Measurements from ENCODE around the gene RCOR1. TPM values are rescaled to one million over a fixed set of nuclear protein-coding genes. Genes with fewer than 3 reads are reported as not detected.
"Not testable (repeated sequence)": the region's sequence is repeated elsewhere in the genome, so short reads cannot be mapped to it uniquely, and the experiment has no call there.

The RCOR1 gene
- total and polyA plus RNA-seq, 9 donors = 7.2 to 22.3 (median 18.3) TPM

DNA sequence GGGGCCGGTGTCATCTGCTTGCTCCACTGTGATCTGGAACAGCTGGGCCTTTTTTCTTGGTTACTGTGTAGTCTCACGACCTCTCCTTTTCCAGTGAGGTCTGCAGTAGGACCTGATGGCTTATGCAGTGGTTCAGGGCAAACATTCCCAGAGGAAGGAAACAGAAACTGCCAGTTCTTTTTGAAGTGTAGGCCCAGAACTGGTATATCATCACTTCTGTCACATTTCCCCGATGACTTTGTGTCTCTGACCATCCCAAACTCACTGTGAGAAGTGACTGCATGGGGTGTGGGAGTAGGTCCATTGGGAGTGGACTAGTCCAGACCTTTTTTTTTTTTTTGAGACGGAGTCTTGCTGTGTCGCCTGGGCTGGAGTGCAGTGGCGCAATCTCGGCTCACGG, 38.4 kb downstream of the RCOR1 start:
- WGBS, 3 donors = 85 to 90% (median 86%) methylated on average over 8 of the region's 8 CpGs
- H3K9me3 ChIP-seq = no peaks in the 10 kb centered on the region
- intact Hi-C loops (cut with DNase I) = no loop called here
- no peak overlapping the region for H3K27ac ChIP-seq
- no peaks in the 10 kb centered on the region for H3K4me1 ChIP-seq (ENCODE audit: insufficient read depth)
- H3K4me3 ChIP-seq = no peak overlapping the region
- TF ChIP-seq POLR2A (IDR thresholded peaks at IDR 0.05) (no peak), EP300 (IDR thresholded peaks at IDR 0.05) (no peak)
- TF ChIP-seq, protein P1, sequence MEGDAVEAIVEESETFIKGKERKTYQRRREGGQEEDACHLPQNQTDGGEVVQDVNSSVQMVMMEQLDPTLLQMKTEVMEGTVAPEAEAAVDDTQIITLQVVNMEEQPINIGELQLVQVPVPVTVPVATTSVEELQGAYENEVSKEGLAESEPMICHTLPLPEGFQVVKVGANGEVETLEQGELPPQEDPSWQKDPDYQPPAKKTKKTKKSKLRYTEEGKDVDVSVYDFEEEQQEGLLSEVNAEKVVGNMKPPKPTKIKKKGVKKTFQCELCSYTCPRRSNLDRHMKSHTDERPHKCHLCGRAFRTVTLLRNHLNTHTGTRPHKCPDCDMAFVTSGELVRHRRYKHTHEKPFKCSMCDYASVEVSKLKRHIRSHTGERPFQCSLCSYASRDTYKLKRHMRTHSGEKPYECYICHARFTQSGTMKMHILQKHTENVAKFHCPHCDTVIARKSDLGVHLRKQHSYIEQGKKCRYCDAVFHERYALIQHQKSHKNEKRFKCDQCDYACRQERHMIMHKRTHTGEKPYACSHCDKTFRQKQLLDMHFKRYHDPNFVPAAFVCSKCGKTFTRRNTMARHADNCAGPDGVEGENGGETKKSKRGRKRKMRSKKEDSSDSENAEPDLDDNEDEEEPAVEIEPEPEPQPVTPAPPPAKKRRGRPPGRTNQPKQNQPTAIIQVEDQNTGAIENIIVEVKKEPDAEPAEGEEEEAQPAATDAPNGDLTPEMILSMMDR (IDR thresholded peaks at IDR 0.05) = no peak
- no peaks in the 10 kb centered on the region for H3K27me3 ChIP-seq
- no peak for DNase-seq
- H3K36me3 ChIP-seq = no peaks in the 10 kb centered on the region

GRCh38 chr14:102633906-102634595, 41.6 kb downstream of the RCOR1 start:
- Histone ChIP-seq H3K4me1 (ENCODE audit: insufficient read depth) (no peaks in the 10 kb centered on the region), H3K27ac (no peak overlapping the region), H3K36me3 (no peaks in the 10 kb centered on the region), H3K27me3 (no peaks in the 10 kb centered on the region), H3K9me3 (no peaks in the 10 kb centered on the region), H3K4me3 (no peak overlapping the region)
- TF ChIP-seq POLR2A (IDR thresholded peaks at IDR 0.05) (no peak), EP300 (IDR thresholded peaks at IDR 0.05) (no peak)
- TF ChIP-seq, protein P1 (IDR thresholded peaks at IDR 0.05) = no peak
- 65 to 77% (median 66%) methylated on average over 4 of the region's 4 CpGs for WGBS, 3 donors
- DNase-seq = no peak
- intact Hi-C loops (cut with DNase I) = no loop called here

- H3K27ac ChIP-seq; H3K27me3 ChIP-seq; DNase-seq; H3K4me3 ChIP-seq; intact Hi-C loops (cut with DNase I); H3K36me3 ChIP-seq; H3K4me1 ChIP-seq (ENCODE audit: insufficient read depth); H3K9me3 ChIP-seq: not testable (repeated sequence)
- WGBS, 3 donors = 96 to 97% (median 96%) methylated on average over 6 of the region's 6 CpGs
These were observed 47.2 kb downstream of the RCOR1 start for GRCh38 chr14:102639611-102640010.

GRCh38 chr14:102644523-102644922, 52.1 kb downstream of the RCOR1 start:
- Histone ChIP-seq H3K4me3 (no peak overlapping the region), H3K36me3 (no peaks in the 10 kb centered on the region), H3K27me3 (no peaks in the 10 kb centered on the region), H3K27ac (no peak overlapping the region), H3K4me1 (ENCODE audit: insufficient read depth) (peaks cover 6% of the 10 kb centered on the region), H3K9me3 (no peaks in the 10 kb centered on the region)
- no peak for TF ChIP-seq EP300 (IDR thresholded peaks at IDR 0.05)
- no peak for TF ChIP-seq POLR2A (IDR thresholded peaks at IDR 0.05)
- TF ChIP-seq, protein P1 (IDR thresholded peaks at IDR 0.05) = no peak
- intact Hi-C loops (cut with DNase I) = no loop called here
- WGBS, 3 donors = 91 to 95% (median 92%) methylated on average over 3 of the region's 3 CpGs
- no peak for DNase-seq

- H3K36me3 ChIP-seq = no peaks in the 10 kb centered on the region
- intact Hi-C loops (cut with DNase I) = no loop called here
- H3K4me1 ChIP-seq (ENCODE audit: insufficient read depth) = peaks cover 6% of the 10 kb centered on the region
- H3K4me3 ChIP-seq = no peak overlapping the region
- H3K27ac ChIP-seq = no peak overlapping the region
- TF ChIP-seq POLR2A (IDR thresholded peaks at IDR 0.05) = no peak
- TF ChIP-seq EP300 (IDR thresholded peaks at IDR 0.05) = no peak
- TF ChIP-seq, protein P1 (IDR thresholded peaks at IDR 0.05) = no peak
- H3K27me3 ChIP-seq = no peaks in the 10 kb centered on the region
- no peaks in the 10 kb centered on the region for H3K9me3 ChIP-seq
- DNase-seq = no peak
- 19 to 36% (median 26%) methylated on average over 2 of the region's 2 CpGs for WGBS, 3 donors
These were observed 53.4 kb downstream of the RCOR1 start for GRCh38 chr14:102645746-102646440.

All from ovary (tissue), 9 donors.